Measurements from ENCODE around the gene EXOSC1.
"Not testable (repeated sequence)": the region's sequence is repeated elsewhere in the genome, so short reads cannot be mapped to it uniquely, and the experiment has no call there.

Gene EXOSC1

GRCh38 chr10:97459111-97459510, 13.3 kb upstream of the EXOSC1 start:
- DNase-seq (ENCODE audit: low spot score), result no peak

- DNase-seq (ENCODE audit: low spot score), result no peak
Measured at GRCh38 chr10:97456686-97457065, 10.9 kb upstream of the EXOSC1 start.

GRCh38 chr10:97456034-97456685, 10.4 kb upstream of the EXOSC1 start:
- no peak for DNase-seq (ENCODE audit: low spot score)

GRCh38 chr10:97454330-97455036, 8.7 kb upstream of the EXOSC1 start:
- no peak for DNase-seq (ENCODE audit: low spot score)

- no peak for DNase-seq (ENCODE audit: low spot score)
Measured at GRCh38 chr10:97452352-97452751, 6.5 kb upstream of the EXOSC1 start.

- no peak for DNase-seq (ENCODE audit: low spot score)
Measured at GRCh38 chr10:97451605-97452004, 5.8 kb upstream of the EXOSC1 start.

- no peak for DNase-seq (ENCODE audit: low spot score)
Measured at GRCh38 chr10:97450828-97451227, 5.0 kb upstream of the EXOSC1 start.

- no peak for DNase-seq (ENCODE audit: low spot score)
Measured at GRCh38 chr10:97445357-97445721, 467 bp downstream of the EXOSC1 start.

GRCh38 chr10:97444212-97444611, 1.6 kb downstream of the EXOSC1 start:
- DNase-seq (ENCODE audit: low spot score), result no peak

- DNase-seq (ENCODE audit: low spot score), result no peak
Measured at GRCh38 chr10:97442277-97442676, 3.5 kb downstream of the EXOSC1 start.

GRCh38 chr10:97435211-97435610, 10.6 kb downstream of the EXOSC1 start:
- no peak for DNase-seq (ENCODE audit: low spot score)

GRCh38 chr10:97434557-97434956, 11.2 kb downstream of the EXOSC1 start:
- no peak for DNase-seq (ENCODE audit: low spot score)

- no peak for DNase-seq (ENCODE audit: low spot score)
Measured at GRCh38 chr10:97434055-97434454, 11.8 kb downstream of the EXOSC1 start.

- no peak for DNase-seq (ENCODE audit: low spot score)
Measured at GRCh38 chr10:97428572-97428981, 17.2 kb downstream of the EXOSC1 start.

GRCh38 chr10:97427571-97428179, 18.1 kb downstream of the EXOSC1 start:
- DNase-seq (ENCODE audit: low spot score), result no peak

- no peak for DNase-seq (ENCODE audit: low spot score)
Measured at GRCh38 chr10:97426776-97427570, 18.8 kb downstream of the EXOSC1 start.

GRCh38 chr10:97425964-97426775, 19.6 kb downstream of the EXOSC1 start, which contains the start of gene PGAM1:
TSS of gene PGAM1 (plus strand) at chr10:97426191. CDS start at chr10:97426308, 117 bp downstream.
- DNase-seq (ENCODE audit: low spot score), result peak; percentile 100

GRCh38 chr10:97423757-97424098, 22.1 kb downstream of the EXOSC1 start:
- not testable (repeated sequence) for DNase-seq (ENCODE audit: low spot score)

GRCh38 chr10:97416565-97416964, 29.2 kb downstream of the EXOSC1 start:
- no peak for DNase-seq (ENCODE audit: low spot score)

- no peak for DNase-seq (ENCODE audit: low spot score)
Measured at GRCh38 chr10:97412891-97413304, 32.9 kb downstream of the EXOSC1 start.

- DNase-seq (ENCODE audit: low spot score), result no peak
Measured at GRCh38 chr10:97411406-97411805, 34.4 kb downstream of the EXOSC1 start.

- DNase-seq (ENCODE audit: low spot score), result no peak
Measured at GRCh38 chr10:97408496-97408992, 37.3 kb downstream of the EXOSC1 start.

Data from germinal center (tissue), 1 donor.